Cortex of kidney (tissue), 1 donor: Measurements from ENCODE around the gene PARD3.
"Not testable (repeated sequence)": the region's sequence is repeated elsewhere in the genome, so short reads cannot be mapped to it uniquely, and the experiment has no call there.

Experiments used
- DNase-seq: peaks from one replicate; lab custom pipeline; 2025; lab: John Stamatoyannopoulos, UW

PARD3 gene

GRCh38 chr10:34742456-34742855 is 72.6 kb downstream of the PARD3 start:
- no peak for DNase-seq

DNA sequence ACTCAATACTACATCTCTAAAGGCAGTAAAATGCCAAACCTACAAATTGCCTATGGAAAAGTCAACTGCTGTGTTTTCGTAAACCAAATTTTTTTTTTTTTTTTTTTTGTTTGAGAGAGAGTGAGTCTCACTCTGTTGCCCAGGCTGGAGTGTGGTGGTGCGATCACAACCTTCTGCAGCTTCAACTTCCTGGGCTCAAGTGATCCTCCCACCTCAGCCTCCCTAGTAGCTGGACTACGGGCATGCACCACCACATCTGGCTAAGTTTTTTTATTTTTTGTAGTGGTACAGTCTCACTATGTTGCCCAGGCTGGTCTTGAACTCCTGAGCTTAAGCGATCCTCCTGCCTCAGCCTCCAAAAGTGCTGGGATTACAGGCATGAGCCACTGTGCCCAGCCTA is 74.0 kb downstream of the PARD3 start:
- not testable (repeated sequence) for DNase-seq

GRCh38 chr10:34740321-34740720 is 74.8 kb downstream of the PARD3 start:
- no peak for DNase-seq

GRCh38 chr10:34739915-34740314 is 75.2 kb downstream of the PARD3 start:
- no peak for DNase-seq

DNA sequence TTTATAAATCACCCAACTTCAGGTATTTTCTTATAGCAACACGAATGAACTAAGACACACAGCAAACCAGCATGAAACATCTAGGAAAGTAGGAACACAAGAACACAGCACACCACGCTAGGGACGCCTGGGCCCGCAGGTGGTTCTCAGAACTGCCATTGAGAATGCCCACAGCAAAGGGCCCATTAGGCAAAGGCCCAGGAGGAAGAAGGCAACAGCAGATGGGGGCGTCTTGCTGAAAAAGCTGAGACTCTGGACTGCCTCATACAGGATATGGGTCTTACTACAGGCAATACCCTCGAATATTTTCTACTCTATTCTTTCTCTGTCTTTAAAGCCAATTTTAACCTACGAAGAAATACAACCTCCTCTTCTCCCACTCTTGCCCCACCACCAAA is 77.3 kb downstream of the PARD3 start:
- DNase-seq = no peak

DNA sequence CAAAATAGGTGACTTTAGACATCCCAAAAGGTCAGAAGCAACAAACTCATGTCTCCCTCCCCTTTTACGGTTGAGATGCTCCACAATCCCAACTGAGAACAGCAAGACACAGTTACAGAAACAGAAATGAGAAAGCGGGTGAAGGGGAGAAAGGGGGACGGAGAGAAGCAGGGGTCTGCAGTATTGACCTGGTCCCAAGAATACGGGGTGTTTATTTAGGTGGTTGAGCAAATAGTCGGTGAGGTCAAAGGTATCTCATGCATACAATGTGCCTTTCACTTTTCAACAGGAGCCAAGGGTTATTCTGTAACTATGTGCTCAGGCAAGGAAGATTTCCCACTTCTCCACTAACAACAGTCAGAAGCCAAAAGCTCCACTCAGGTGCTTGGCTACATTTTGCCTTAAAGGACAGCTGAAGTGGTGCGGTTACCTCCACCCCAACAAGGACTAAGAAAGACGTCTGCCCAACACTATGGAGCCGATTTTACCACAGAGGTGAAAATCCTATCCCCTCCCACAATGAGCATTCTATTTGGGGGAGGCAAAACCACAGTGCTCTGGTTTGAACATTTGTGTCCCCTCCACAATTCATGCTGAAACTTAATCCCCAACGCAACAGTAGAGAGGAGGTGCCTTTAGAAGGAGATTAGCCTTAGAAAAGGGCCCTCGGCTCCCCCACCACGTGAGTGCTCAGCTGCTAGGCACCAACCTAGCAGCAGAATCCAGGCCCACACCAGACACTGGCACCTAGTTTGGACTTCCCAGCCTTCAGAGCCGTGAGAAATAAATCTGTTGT is 77.9 kb downstream of the PARD3 start:
- no peak for DNase-seq

- DNase-seq = no peak
Measured at GRCh38 chr10:34734918-34735317, 80.2 kb downstream of the PARD3 start.

DNA sequence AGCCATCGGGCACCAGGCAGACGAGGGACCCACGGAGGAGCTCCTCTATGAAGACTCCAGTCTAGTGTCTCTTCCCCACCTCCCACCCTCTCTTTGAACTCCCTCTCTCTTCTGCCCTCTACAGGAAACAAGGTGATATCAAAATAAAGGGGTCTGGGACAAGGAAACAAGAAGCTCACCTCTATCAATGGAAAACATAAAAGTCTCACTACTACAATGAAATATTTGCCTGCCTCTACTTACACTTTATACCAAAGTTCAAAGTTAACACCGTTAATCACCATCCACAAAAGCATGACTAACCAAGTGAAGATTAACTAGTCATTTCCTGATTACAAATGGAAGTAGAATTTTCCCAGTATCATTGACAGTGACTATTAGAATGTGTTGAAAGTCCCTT is 82.2 kb downstream of the PARD3 start:
- DNase-seq = no peak

DNA sequence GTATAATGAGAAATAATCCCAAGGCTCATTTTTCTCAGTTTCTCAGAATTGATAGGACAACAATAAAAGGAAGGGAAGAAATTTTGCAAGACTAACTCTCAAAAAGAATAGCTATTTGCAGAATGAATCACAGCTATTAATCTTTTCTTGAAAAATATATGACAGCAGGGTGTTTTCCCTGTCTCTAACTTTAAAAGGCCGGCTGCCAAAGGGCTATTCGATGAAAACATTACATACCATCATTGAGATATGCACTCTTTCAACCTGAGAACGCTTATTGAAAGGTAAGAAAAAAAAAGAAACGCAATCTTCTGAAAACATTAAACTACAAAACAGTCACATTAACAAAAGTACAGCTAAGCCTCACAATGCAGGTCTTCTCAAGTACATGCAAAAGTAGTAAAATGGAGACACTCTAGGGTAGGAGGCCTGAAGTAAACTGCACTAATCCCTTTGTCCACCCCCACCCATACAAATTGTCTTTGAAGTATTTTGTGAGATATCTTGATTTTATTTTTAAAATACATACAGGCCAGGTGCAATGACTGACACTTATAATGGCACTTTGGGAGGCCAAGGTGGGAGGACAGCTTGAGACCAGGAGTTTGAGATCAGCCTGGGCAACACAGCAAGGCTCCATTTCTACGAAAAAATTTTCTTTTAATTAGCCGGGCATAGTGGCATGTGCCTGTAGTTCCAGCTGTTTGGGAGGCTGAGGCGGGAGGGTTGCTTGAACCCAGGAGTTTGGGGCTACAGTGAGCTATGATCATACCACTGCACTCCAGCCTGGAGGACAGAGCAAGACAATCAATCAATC is 83.0 kb downstream of the PARD3 start:
- DNase-seq = no peak

GRCh38 chr10:34731213-34731612 is 83.9 kb downstream of the PARD3 start:
- DNase-seq = no peak

DNA sequence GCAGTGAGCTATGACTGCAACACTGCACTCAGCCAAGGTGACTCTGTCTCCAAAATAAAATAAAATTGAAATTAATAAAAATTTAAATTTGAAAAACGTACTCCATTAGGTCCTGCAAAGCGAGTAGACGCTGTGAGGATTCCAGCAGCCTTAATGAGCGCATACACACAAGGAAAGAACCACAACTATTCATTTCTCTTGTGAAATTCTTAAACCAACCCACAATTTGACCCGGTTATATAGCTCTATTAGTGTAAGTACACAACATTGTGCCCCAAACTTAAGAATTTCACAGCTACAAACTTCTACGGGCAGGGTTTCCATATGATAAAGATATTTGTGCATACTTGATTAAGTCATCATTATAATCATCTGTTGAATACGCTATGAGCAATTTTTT is 84.4 kb downstream of the PARD3 start:
- no peak for DNase-seq

- no peak for DNase-seq
Measured at GRCh38 chr10:34729619-34730018, 85.5 kb downstream of the PARD3 start.

- no peak for DNase-seq
Measured at GRCh38 chr10:34728361-34728760, 86.7 kb downstream of the PARD3 start.

GRCh38 chr10:34727595-34728033 is 87.5 kb downstream of the PARD3 start:
- no peak for DNase-seq

GRCh38 chr10:34726862-34727261 is 88.2 kb downstream of the PARD3 start:
- no peak for DNase-seq

GRCh38 chr10:34723750-34724149 is 91.3 kb downstream of the PARD3 start:
- no peak for DNase-seq

DNA sequence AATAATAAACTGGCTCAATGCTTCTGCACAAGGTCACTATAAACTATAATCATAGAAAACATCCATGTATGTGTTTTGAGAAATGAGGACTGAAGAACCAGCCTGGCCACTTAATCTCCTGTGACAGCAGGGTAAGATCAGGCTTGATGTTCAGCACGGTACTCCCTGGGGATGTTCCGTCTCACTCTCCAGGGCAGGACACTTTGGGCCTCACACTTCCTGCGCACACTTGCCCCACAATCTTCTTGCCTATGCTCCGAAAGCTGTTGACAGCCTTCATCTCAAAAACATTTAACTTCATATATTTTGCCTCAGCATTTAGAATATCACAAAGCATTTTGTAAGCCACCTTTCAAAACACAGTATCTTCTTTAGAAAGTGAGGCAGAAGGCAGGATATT is 92.7 kb downstream of the PARD3 start:
- DNase-seq = no peak

GRCh38 chr10:34721208-34721840 is 93.8 kb downstream of the PARD3 start:
- no peak for DNase-seq

DNA sequence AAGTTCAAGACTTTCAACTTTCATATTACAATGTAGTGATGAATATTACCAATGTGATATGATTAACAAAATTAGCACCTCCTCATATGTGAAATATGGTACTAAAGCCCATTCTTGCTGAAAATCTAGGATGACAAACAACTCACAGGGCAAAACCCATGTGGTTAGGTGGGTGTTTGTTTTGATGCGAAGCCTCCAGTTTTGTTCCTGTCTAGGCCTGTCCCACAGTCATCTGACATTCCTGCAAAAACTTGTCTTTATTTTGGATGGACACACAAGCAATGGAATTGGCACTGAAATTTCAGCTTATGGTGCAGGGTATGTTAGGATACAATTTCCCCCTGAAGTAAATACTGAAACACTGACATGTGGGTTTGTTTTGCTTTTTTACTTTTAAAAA is 95.3 kb downstream of the PARD3 start:
- no peak for DNase-seq

DNA sequence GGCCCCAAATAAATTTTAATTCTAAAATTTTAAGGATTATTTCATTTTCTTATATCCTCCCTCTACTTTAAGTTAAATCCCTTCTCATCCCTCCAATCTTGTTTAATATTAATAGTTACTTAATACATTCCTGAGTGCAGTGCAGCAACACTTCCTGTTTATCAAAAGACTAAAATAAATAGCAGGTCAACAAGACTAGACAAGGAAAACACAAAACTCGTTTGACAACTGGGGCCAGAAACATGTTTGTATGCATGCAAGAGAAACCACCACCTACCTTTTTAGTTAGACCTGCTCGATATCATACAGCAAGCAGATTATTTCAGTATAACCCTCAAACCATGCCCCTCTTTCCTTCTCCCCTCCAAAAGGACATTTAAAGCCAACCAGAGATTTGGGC is 95.8 kb downstream of the PARD3 start:
- DNase-seq = no peak

DNA sequence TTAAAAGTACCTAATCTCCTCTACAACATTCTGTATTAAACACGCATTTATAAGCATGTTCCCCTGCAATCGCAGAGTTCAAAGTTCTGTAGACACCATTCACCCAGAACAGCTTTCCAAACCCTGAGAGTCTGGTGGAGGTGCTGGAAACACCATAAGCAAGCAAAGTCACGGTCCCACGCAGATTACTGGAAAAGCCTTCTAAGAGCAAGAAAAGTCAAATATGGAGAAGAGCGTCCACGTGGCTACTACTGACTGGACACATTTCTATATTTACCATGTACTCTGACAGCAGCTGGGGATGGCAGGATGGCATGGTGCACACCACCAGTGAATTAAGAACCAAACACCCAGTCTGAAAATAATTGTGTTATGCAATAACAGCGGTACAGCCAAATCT is 97.7 kb downstream of the PARD3 start:
- no peak for DNase-seq

DNA sequence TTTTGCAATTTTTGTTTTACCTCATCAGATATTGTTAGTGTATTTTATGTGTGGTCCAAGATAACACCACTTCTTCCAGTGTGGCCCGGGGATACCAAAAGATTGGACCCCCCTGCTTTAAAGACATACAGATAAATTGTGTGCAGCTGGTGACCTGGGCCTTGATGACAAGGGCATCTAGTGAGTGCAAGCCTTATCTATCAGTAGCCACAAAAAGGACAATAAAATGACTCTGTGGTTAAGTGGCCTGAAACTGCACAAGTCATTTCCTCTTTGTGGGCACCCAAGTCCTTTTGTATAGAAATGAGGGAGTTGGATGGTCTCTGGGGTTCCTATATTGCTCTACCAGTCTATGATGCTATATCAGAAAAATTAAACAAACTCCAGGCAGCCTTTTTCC is 98.1 kb downstream of the PARD3 start:
- no peak for DNase-seq

DNA sequence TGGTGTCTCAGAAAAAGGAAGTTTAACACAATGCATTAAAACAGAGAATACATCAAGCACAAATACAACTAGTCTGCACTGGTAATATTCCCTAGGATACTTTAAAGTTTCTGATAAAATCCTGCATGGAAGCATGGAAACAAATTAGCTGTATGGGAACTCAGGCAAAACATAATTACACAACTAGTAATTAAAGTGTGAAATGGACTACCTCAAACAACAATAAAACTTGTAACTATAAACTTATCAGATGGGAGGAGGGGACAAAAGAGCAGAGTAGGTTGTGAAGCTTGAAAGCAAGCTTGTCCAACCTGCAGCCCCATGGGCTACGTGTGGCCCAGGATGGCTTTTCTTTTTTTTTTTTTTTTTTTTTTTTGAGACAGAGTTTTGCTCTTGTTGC is 98.9 kb downstream of the PARD3 start:
- no peak for DNase-seq
